GM12878 (cell line): ENCODE results near the gene SARM1. TPM values are rescaled to one million over a fixed set of nuclear protein-coding genes. Genes with fewer than 3 reads are reported as not detected.

ENCODE experiments used
- ATAC-seq: fragments of 200-7000 bp; cut with Tn5 transposase; 3 replicates; pipeline ENCODE4 v1.9.1; 2020; ENCODE audit warnings: mild to moderate bottlenecking, moderate library complexity
- BruUV-seq: library from RNA; stranded (reverse); fragments of 400-500 nt; replicated peaks from 2 replicates; lab custom pipeline; 2021; lab: Mats Ljungman, UMichigan
- CTCF ChIA-PET: fragments of 300-600 bp; sonication (Branson Sonifier 250); formaldehyde crosslinking; extraction: SDS; loops from one replicate; lab custom pipeline; 2021; ENCODE audit warnings: inconsistent platforms; lab: Yijun Ruan, JAX
- POLR2A ChIA-PET: fragments of 350-600 bp; formaldehyde crosslinking; extraction: SDS; loops from one replicate; lab custom pipeline; 2021; ENCODE audit warnings: inconsistent platforms; lab: Charles Lee
- RAD21 ChIA-PET: fragments of 300-600 bp; sonication (Branson Sonifier 250); formaldehyde crosslinking; loops from one replicate; lab custom pipeline; 2023; ENCODE audit warnings: antibody characterized with exemption; ENCODE audit not compliant: unreplicated experiment; lab: Charles Lee
- SMC1A ChIA-PET: fragments of 300-600 bp; sonication (Branson Sonifier 250); formaldehyde crosslinking; loops from one replicate; lab custom pipeline; 2023; ENCODE audit not compliant: unreplicated experiment, uncharacterized antibody; lab: Charles Lee
- DNase-seq: peaks from one replicate; pipeline ENCODE4 v3.0.0-alpha.2; 2011; ENCODE audit warnings: low read depth, low spot score
- FAIRE-seq: peaks from 3 replicates; lab custom pipeline; 2011; peaks lifted over from hg19 to GRCh38; lab: Jason Lieb, UNC
- H2AFZ ChIP-seq: 2 replicates; pipeline ENCODE4 v1.6.0; 2011; ENCODE audit warnings: low read depth, low read length, control low read depth; ENCODE audit not compliant: control insufficient read depth
- H3K27ac ChIP-seq: 2 replicates; pipeline ENCODE4 v1.5.1; 2011; ENCODE audit warnings: control low read depth; ENCODE audit not compliant: control insufficient read depth, insufficient read depth
- H3K27me3 ChIP-seq, 2 experiments: replicated peaks in 1 of 2; 2 replicates each; pipeline versions ENCODE4 v1.6.0 to v1.6.1; 2011; ENCODE audit warnings: low read length in 1 of 2; ENCODE audit not compliant: control insufficient read depth in 2 of 2, insufficient read depth in 2 of 2
- H3K36me3 ChIP-seq, 2 experiments: 2 replicates each; pipeline ENCODE4 v1.5.1; 2011; ENCODE audit warnings: low read length in 1 of 2; ENCODE audit not compliant: control insufficient read depth in 2 of 2, insufficient read depth in 2 of 2
- H3K4me1 ChIP-seq: 2 replicates; pipeline ENCODE4 v1.6.1; 2011; ENCODE audit warnings: mild to moderate bottlenecking, low read length, moderate library complexity, mixed read lengths; ENCODE audit not compliant: control insufficient read depth, insufficient read depth
- H3K4me2 ChIP-seq: 2 replicates; pipeline ENCODE4 v1.6.0; 2011; ENCODE audit warnings: control low read depth; ENCODE audit not compliant: control insufficient read depth, insufficient read depth
- H3K4me3 ChIP-seq: fragments of 200-600 bp; sonication (generic); 2 replicates; pipeline ENCODE4 v1.5.1; 2016
- H3K79me2 ChIP-seq: 2 replicates; pipeline ENCODE4 v1.6.0; 2011; ENCODE audit warnings: low read length; ENCODE audit not compliant: control insufficient read depth, insufficient read depth
- H3K9ac ChIP-seq: 2 replicates; pipeline ENCODE4 v1.8.0; 2011; ENCODE audit warnings: low read length, control low read depth, mixed read lengths; ENCODE audit not compliant: control insufficient read depth, insufficient read depth
- H3K9me3 ChIP-seq: replicated peaks from 3 replicates; pipeline ENCODE4 v1.5.1; 2011; ENCODE audit warnings: mild to moderate bottlenecking, low read length; ENCODE audit not compliant: control insufficient read depth, insufficient read depth
- H4K20me1 ChIP-seq: 2 replicates; pipeline ENCODE4 v1.6.0; 2011; ENCODE audit not compliant: control insufficient read depth, insufficient read depth
- BCL11A ChIP-seq: IDR thresholded peaks from 2 replicates; pipeline ENCODE4 v1.6.1; 2011; ENCODE audit warnings: low read depth, low read length
- CTCF ChIP-seq, 3 experiments: IDR thresholded peaks in 2 of 3; conservative IDR thresholded peaks in 1 of 3; 2 replicates each; pipeline ENCODE4 v1.5.1; 2011; ENCODE audit warnings: low read depth in 3 of 3, low read length in 3 of 3, mild to moderate bottlenecking in 3 of 3, control low read depth in 2 of 3, moderate library complexity in 2 of 3, inconsistent platforms in 1 of 3, mixed read lengths in 1 of 3; ENCODE audit not compliant: control insufficient read depth in 2 of 3, insufficient read depth in 1 of 3; ENCODE audit errors: extremely low read depth in 1 of 3
- KLF5 ChIP-seq: fragments of 450-650 bp; IDR thresholded peaks from 2 replicates; pipeline ENCODE4 v1.6.1; 2014; ENCODE audit warnings: mild to moderate bottlenecking; ENCODE audit not compliant: partially characterized antibody
- MEF2B ChIP-seq: fragments of 450-650 bp; IDR thresholded peaks from 2 replicates; pipeline ENCODE4 v1.6.1; 2018; ENCODE audit warnings: mild to moderate bottlenecking, moderate library complexity; ENCODE audit not compliant: partially characterized antibody, poor library complexity, severe bottlenecking
- NR2C2 ChIP-seq: IDR thresholded peaks from 2 replicates; pipeline ENCODE4 v1.6.1; 2011; ENCODE audit warnings: borderline replicate concordance, low read depth; ENCODE audit not compliant: control insufficient read depth, insufficient read length
- RAD21 ChIP-seq: IDR thresholded peaks from 2 replicates; pipeline ENCODE4 v1.6.1; 2011; ENCODE audit warnings: mild to moderate bottlenecking, low read depth, low read length, moderate library complexity; ENCODE audit not compliant: insufficient read depth
- WGBS: methylation state at CpG from one replicate; pipeline ENCODE4 v1.1.6; 2016; ENCODE audit warnings: low lambda C conversion rate; ENCODE audit not compliant: insufficient replicate concordance, insufficient coverage; ENCODE audit errors: missing lambda C conversion rate; 5-methylcytosine and 5-hydroxymethylcytosine counted together
- in situ Hi-C: fragments of 300-500 bp; cut with MboI; formaldehyde crosslinking; loops from 9 replicates; pipeline ENCODE4 v1.14.3; 2018; ENCODE audit warnings: mixed read lengths
- intact Hi-C: fragments of 100-400 bp; cut with micrococcal nuclease; formaldehyde crosslinking; loops from one replicate; pipeline ENCODE4 v1.14.2; 2022; ENCODE audit not compliant: unreplicated experiment
- polyA plus RNA-seq, 11 experiments: library from polyadenylated mRNA; depleted of rRNA in 4 of 11; unstranded in 6 of 11; stranded (reverse) in 5 of 11; fragments of >200 nt; fragmentation: Nextera tagmentation in 4 of 11; fragmentation: Illumina TruSeq in 1 of 11; extraction: Ambion mirVana in 4 of 11; extraction: Trizol in 1 of 11; gene quantifications; 1 replicate in 1 of 11; 2 replicates in 10 of 11; pipeline versions ENCODE4 v1.2.1 to v1.2.3, GENCODE V29; 2011 to 2016; ENCODE audit warnings: inconsistent platforms in 2 of 11, missing spikeins in 2 of 11, low read depth in 1 of 11
- total RNA-seq, 4 experiments: library from RNA; depleted of rRNA in 3 of 4; stranded (reverse); fragments of >200 nt in 3 of 4; fragmentation: Illumina TruSeq in 1 of 4; extraction: Trizol in 1 of 4; gene quantifications; 2 replicates each; pipeline versions ENCODE4 v1.2.1 to v1.2.3, GENCODE V29; 2013 to 2021

SARM1 gene
- total and polyA plus RNA-seq, 10 of the 15 experiments (the other 5 are each of a cell fraction or from before 2014, with no cell fraction given), result 0.56 to 25.3 (median 11.9) TPM

- no peak overlapping the region for H3K4me2 ChIP-seq
- WGBS, result 99% methylated on average over 7 of the region's 7 CpGs
- H3K4me3 ChIP-seq, result no peak overlapping the region
- CTCF ChIA-PET, result interaction anchor here (0.7 to 1.2 kb wide), 2 partner anchors 11 to 199 kb away, joined by 3 read pairs; partner anchors contain the start of genes IFT20 and TNFAIP1
- BruUV-seq, result no TSS peak
- POLR2A ChIA-PET, result interaction anchor here (0.5 kb wide), 1 partner anchor 197 kb away, joined by 7 read pairs; no protein-coding TSS in a partner anchor
- H3K9ac ChIP-seq, result no peak overlapping the region
- in situ Hi-C loops (no loop called here), intact Hi-C loops (no loop called here)
- FAIRE-seq (no peak), ATAC-seq (0 out of 3 replicates have a peak, but pooled peaks have one; percentile 38)
- H3K27me3 ChIP-seq, result no peaks in the 10 kb centered on the region
- H3K9me3 ChIP-seq, result no peaks in the 10 kb centered on the region
- no peaks in the 10 kb centered on the region for H3K4me1 ChIP-seq
- H3K36me3 ChIP-seq, result peaks cover 18 to 30% of the 10 kb centered on the region in 2 experiments
- no peaks in the 10 kb centered on the region for H4K20me1 ChIP-seq
- RAD21 ChIA-PET, result no interaction called here
- no peaks in the 10 kb centered on the region for H3K79me2 ChIP-seq
- SMC1A ChIA-PET, result interaction anchor here (1.4 kb wide), 1 partner anchor 11 kb away, joined by 3 read pairs; the partner anchor contains the start of genes IFT20 and TNFAIP1
- TF ChIP-seq BCL11A (no peak), CTCF (IDR thresholded peaks at IDR 0.05 in 2 of 3, conservative IDR thresholded peaks at IDR 0.05 in 1 of 3; ENCODE audit: control insufficient read depth in 2 of 3, extremely low read depth in 1 of 3, insufficient read depth in 1 of 3, low read depth in 3 of 3, low read length in 3 of 3) (peak; percentile 11 to 20 (median 19); a peak in 1 of 6 replicates), KLF5 (no peak), NR2C2 (no peak), RAD21 (peak; percentile 36; the same call in 1 of the 2 replicates), MEF2B (no peak)
- TF ChIP-seq, all 136 proteins: peak for 2
- Histone ChIP-seq H3K27ac (no peak overlapping the region), H2AFZ (no peak overlapping the region)
- DNase-seq, result no peak
Measured at GRCh38 chr17:28346746-28347246, 24.7 kb upstream of the SARM1 start.
